ENCODE measurements around the gene LRCH4. TPM values are rescaled to one million over a fixed set of nuclear protein-coding genes. Genes with fewer than 3 reads are reported as not detected.

The LRCH4 gene
- total RNA-seq, 2 experiments from 2014 or later = 39.2 to 72.0 TPM

- ChIA-PET CTCF (ENCODE audit: unreplicated experiment) (no interaction called here), POLR2A (no interaction called here)
- H3K4me1 ChIP-seq (ENCODE audit: insufficient read depth, low read length, poor library complexity, severe bottlenecking) = peaks cover 7% of the 10 kb centered on the region
- TF ChIP-seq, protein P1, sequence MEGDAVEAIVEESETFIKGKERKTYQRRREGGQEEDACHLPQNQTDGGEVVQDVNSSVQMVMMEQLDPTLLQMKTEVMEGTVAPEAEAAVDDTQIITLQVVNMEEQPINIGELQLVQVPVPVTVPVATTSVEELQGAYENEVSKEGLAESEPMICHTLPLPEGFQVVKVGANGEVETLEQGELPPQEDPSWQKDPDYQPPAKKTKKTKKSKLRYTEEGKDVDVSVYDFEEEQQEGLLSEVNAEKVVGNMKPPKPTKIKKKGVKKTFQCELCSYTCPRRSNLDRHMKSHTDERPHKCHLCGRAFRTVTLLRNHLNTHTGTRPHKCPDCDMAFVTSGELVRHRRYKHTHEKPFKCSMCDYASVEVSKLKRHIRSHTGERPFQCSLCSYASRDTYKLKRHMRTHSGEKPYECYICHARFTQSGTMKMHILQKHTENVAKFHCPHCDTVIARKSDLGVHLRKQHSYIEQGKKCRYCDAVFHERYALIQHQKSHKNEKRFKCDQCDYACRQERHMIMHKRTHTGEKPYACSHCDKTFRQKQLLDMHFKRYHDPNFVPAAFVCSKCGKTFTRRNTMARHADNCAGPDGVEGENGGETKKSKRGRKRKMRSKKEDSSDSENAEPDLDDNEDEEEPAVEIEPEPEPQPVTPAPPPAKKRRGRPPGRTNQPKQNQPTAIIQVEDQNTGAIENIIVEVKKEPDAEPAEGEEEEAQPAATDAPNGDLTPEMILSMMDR (conservative IDR thresholded peaks at IDR 0.05; ENCODE audit: low read length) = no peak
- no peak for TF ChIP-seq EZH2phosphoT487 (IDR thresholded peaks at IDR 0.05; ENCODE audit: borderline replicate concordance, low read depth, low read length)
- H3K79me2 ChIP-seq (ENCODE audit: insufficient read depth, low read depth, low read length) = no peaks in the 10 kb centered on the region
- H3K36me3 ChIP-seq (ENCODE audit: insufficient read depth, low read length) = peaks cover 71% of the 10 kb centered on the region
- no TSS peak for BruUV-seq (replicated peaks)
- no peaks in the 10 kb centered on the region for H3K9me2 ChIP-seq (ENCODE audit: insufficient read depth, low read length)
- H3K27ac ChIP-seq (ENCODE audit: low read depth, low read length, poor library complexity, severe bottlenecking) = no peak overlapping the region
- no peak overlapping the region for H3K4me2 ChIP-seq (ENCODE audit: low read length)
- intact Hi-C loops (cut with micrococcal nuclease; ENCODE audit: unreplicated experiment) = no loop called here
- no peak for DNase-seq (ENCODE audit: low spot score)
- no peaks in the 10 kb centered on the region for H4K20me1 ChIP-seq (ENCODE audit: insufficient read depth, low read length)
- H3K9me3 ChIP-seq (ENCODE audit: low read length) = no peaks in the 10 kb centered on the region
- H2AFZ ChIP-seq (ENCODE audit: low read length) = no peak overlapping the region
- no peak overlapping the region for H3K4me3 ChIP-seq (ENCODE audit: low read depth, low read length, poor library complexity, severe bottlenecking)
Measured at GRCh38 chr7:100576384-100576993, 9.4 kb downstream of the LRCH4 start.

DNA sequence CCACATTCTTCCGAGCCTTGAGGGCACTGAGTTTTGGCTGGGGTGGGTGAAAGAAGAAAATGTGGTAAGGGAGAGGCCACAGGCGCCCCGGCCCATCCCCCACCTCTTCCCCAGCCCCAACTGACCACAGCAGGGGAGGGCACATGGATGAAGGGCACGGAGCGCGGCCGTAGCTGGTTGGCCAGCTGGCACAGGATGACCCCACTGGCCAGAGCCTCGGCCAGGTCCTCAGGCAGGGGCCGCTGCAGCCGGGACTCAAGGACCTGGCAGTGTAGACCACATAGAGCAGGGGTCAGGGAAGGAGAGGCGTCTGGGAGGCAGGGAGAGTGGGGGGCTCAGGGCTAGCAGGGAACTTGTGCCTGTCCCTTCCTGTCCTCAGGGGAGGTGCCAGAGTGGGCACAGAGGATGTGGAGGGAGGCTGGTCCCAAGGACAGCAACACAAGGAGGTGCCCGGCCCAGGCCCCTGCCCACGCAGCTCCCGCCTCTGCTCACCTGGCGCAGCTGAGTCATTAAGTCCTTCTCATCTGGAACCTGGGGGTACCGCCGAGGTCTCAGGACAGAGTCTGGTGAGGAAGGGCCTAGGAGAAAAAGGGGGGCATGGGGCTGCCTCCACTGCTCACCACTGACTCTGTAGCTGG, 10.1 kb downstream of the LRCH4 start:
- H3K4me1 ChIP-seq (ENCODE audit: insufficient read depth, low read length, poor library complexity, severe bottlenecking) = peaks cover 12% of the 10 kb centered on the region
- no peaks in the 10 kb centered on the region for H4K20me1 ChIP-seq (ENCODE audit: insufficient read depth, low read length)
- POLR2A ChIA-PET = no interaction called here
- H3K79me2 ChIP-seq (ENCODE audit: insufficient read depth, low read depth, low read length) = no peaks in the 10 kb centered on the region
- no peak overlapping the region for H3K27ac ChIP-seq (ENCODE audit: low read depth, low read length, poor library complexity, severe bottlenecking)
- intact Hi-C loops (cut with micrococcal nuclease; ENCODE audit: unreplicated experiment) = no loop called here
- H3K4me3 ChIP-seq (ENCODE audit: low read depth, low read length, poor library complexity, severe bottlenecking) = no peak overlapping the region
- H3K9me2 ChIP-seq (ENCODE audit: insufficient read depth, low read length) = no peaks in the 10 kb centered on the region
- no peak overlapping the region for H3K4me2 ChIP-seq (ENCODE audit: low read length)
- H3K36me3 ChIP-seq (ENCODE audit: insufficient read depth, low read length) = peaks cover 65% of the 10 kb centered on the region
- no peak overlapping the region for H2AFZ ChIP-seq (ENCODE audit: low read length)
- CTCF ChIA-PET (ENCODE audit: unreplicated experiment) = no interaction called here
- H3K9me3 ChIP-seq (ENCODE audit: low read length) = no peaks in the 10 kb centered on the region
- no peak for DNase-seq (ENCODE audit: low spot score)
- BruUV-seq (replicated peaks) = no TSS peak
- TF ChIP-seq EZH2phosphoT487 (IDR thresholded peaks at IDR 0.05; ENCODE audit: borderline replicate concordance, low read depth, low read length) = no peak

- H3K4me2 ChIP-seq (ENCODE audit: low read length) = no peak overlapping the region
- H3K27ac ChIP-seq (ENCODE audit: low read depth, low read length, poor library complexity, severe bottlenecking) = no peak overlapping the region
- BruUV-seq (replicated peaks) = no TSS peak
- intact Hi-C loops (cut with micrococcal nuclease; ENCODE audit: unreplicated experiment) = no loop called here
- TF ChIP-seq, protein P1 (conservative IDR thresholded peaks at IDR 0.05; ENCODE audit: low read length) = no peak
- TF ChIP-seq EZH2phosphoT487 (IDR thresholded peaks at IDR 0.05; ENCODE audit: borderline replicate concordance, low read depth, low read length) = no peak
- peaks cover 59% of the 10 kb centered on the region for H3K36me3 ChIP-seq (ENCODE audit: insufficient read depth, low read length)
- H3K79me2 ChIP-seq (ENCODE audit: insufficient read depth, low read depth, low read length) = no peaks in the 10 kb centered on the region
- H3K4me3 ChIP-seq (ENCODE audit: low read depth, low read length, poor library complexity, severe bottlenecking) = no peak overlapping the region
- H3K9me3 ChIP-seq (ENCODE audit: low read length) = no peaks in the 10 kb centered on the region
- POLR2A ChIA-PET = no interaction called here
- no peaks in the 10 kb centered on the region for H3K9me2 ChIP-seq (ENCODE audit: insufficient read depth, low read length)
- H3K4me1 ChIP-seq (ENCODE audit: insufficient read depth, low read length, poor library complexity, severe bottlenecking) = peaks cover 19% of the 10 kb centered on the region
- CTCF ChIA-PET (ENCODE audit: unreplicated experiment) = no interaction called here
- no peak for DNase-seq (ENCODE audit: low spot score)
- no peak overlapping the region for H2AFZ ChIP-seq (ENCODE audit: low read length)
- no peaks in the 10 kb centered on the region for H4K20me1 ChIP-seq (ENCODE audit: insufficient read depth, low read length)
Measured at GRCh38 chr7:100575206-100575631, 10.7 kb downstream of the LRCH4 start.
